ENCODE data around the gene PARK7.
A peak's percentile ranks its signal among the peaks of the same experiment; 100 is the strongest.
"Not testable (repeated sequence)": the region's sequence is repeated elsewhere in the genome, so short reads cannot be mapped to it uniquely, and the experiment has no call there.

The PARK7 gene

GRCh38 chr1:7961216-7962013 is at the start of gene PARK7:
TSS of gene PARK7 (plus strand) at chr1:7961711. CDS start at chr1:7962786, 1,075 bp downstream.
- DNase-seq = peak; percentile 95

- DNase-seq = no peak
Measured at GRCh38 chr1:7912145-7912544, 49.4 kb upstream of the PARK7 start.

- no peak for DNase-seq
Measured at GRCh38 chr1:7912743-7913557, 48.6 kb upstream of the PARK7 start.

- no peak for DNase-seq
Measured at GRCh38 chr1:7915826-7916500, 45.5 kb upstream of the PARK7 start.

- no peak for DNase-seq
Measured at GRCh38 chr1:7916501-7916830, 45.0 kb upstream of the PARK7 start.

- not testable (repeated sequence) for DNase-seq
Measured at GRCh38 chr1:7917971-7918370, 43.5 kb upstream of the PARK7 start.

GRCh38 chr1:7919880-7920279 is 41.6 kb upstream of the PARK7 start:
- no peak for DNase-seq

- DNase-seq = no peak
Measured at GRCh38 chr1:7921796-7922195, 39.7 kb upstream of the PARK7 start.

- DNase-seq = no peak
Measured at GRCh38 chr1:7922301-7922700, 39.2 kb upstream of the PARK7 start.

- DNase-seq = not testable (repeated sequence)
Measured at GRCh38 chr1:7927061-7927460, 34.5 kb upstream of the PARK7 start.

- no peak for DNase-seq
Measured at GRCh38 chr1:7928247-7928646, 33.3 kb upstream of the PARK7 start.

- no peak for DNase-seq
Measured at GRCh38 chr1:7929637-7930036, 31.9 kb upstream of the PARK7 start.

- DNase-seq = no peak
Measured at GRCh38 chr1:7930645-7931445, 30.7 kb upstream of the PARK7 start.

GRCh38 chr1:7931446-7931812 is 30.1 kb upstream of the PARK7 start:
- no peak for DNase-seq

- no peak for DNase-seq
Measured at GRCh38 chr1:7932524-7933138, 28.9 kb upstream of the PARK7 start.

GRCh38 chr1:7938070-7938469 is 23.4 kb upstream of the PARK7 start:
- no peak for DNase-seq

- DNase-seq = no peak
Measured at GRCh38 chr1:7940034-7940433, 21.5 kb upstream of the PARK7 start.

- no peak for DNase-seq
Measured at GRCh38 chr1:7940745-7941436, 20.6 kb upstream of the PARK7 start, which contains the start of gene TNFRSF9. TSS of gene TNFRSF9 (minus strand) at chr1:7940839. CDS start at chr1:7939994, 845 bp downstream.

GRCh38 chr1:7941437-7941793 is 20.1 kb upstream of the PARK7 start:
- no peak for DNase-seq

GRCh38 chr1:7942214-7942921 is 19.1 kb upstream of the PARK7 start:
- peak; percentile 10 for DNase-seq

- no peak for DNase-seq
Measured at GRCh38 chr1:7943251-7943650, 18.3 kb upstream of the PARK7 start.

Measured in DMS 273 treated with DMSO at 0.1 percent for 48 hours (cell line).